Esophagus squamous epithelium (tissue), 5 donors: ENCODE results near the gene CIAO2B. TPM values are rescaled to one million over a fixed set of nuclear protein-coding genes. Genes with fewer than 3 reads are reported as not detected.

Source experiments
- DNase-seq: peaks from one replicate; lab custom pipeline; 2025; lab: John Stamatoyannopoulos, UW
- H3K27ac ChIP-seq, 4 donors: fragments of 200-600 bp; sonication (generic); one replicate each; pipeline ENCODE4 v1.5.1; 2016 to 2019; ENCODE audit warnings: mild to moderate bottlenecking in 1 of 4
- H3K27me3 ChIP-seq, 4 donors: fragments of 200-600 bp; sonication (generic); 1 replicate in 3 of 4; 2 replicates in 1 of 4; pipeline versions ENCODE4 v1.5.1 to v1.6.0; 2017 to 2021; ENCODE audit warnings: antibody characterized with exemption in 1 of 4
- H3K36me3 ChIP-seq, 3 donors: fragments of 200-600 bp; sonication (generic); one replicate each; pipeline ENCODE4 v1.5.1; 2016 to 2019
- H3K4me1 ChIP-seq, 3 donors: fragments of 200-600 bp; sonication (generic); one replicate each; pipeline ENCODE4 v1.5.1; 2017 to 2019
- H3K4me3 ChIP-seq, 4 donors: fragments of 200-600 bp; sonication (generic); 1 replicate in 3 of 4; 2 replicates in 1 of 4; pipeline ENCODE4 v1.5.1; 2016 to 2019; ENCODE audit warnings: mild to moderate bottlenecking in 2 of 4, moderate library complexity in 1 of 4
- H3K9me3 ChIP-seq, 3 donors: fragments of 200-600 bp; sonication (generic); one replicate each; pipeline ENCODE4 v1.5.1; 2016 to 2019
- CTCF ChIP-seq, 6 experiments: fragments of 450-650 bp in 4 of 6; fragments of 200-600 bp in 2 of 6; sonication (generic) in 2 of 6; IDR thresholded peaks; one replicate each; pipeline ENCODE4 v1.5.1; 2016 to 2019; ENCODE audit warnings: antibody characterized with exemption in 6 of 6, mild to moderate bottlenecking in 4 of 6, moderate library complexity in 4 of 6
- POLR2A ChIP-seq, 4 donors: fragments of 450-650 bp; IDR thresholded peaks; one replicate each; pipeline ENCODE4 v1.6.1; 2017; ENCODE audit warnings: antibody characterized with exemption in 4 of 4, mild to moderate bottlenecking in 4 of 4, moderate library complexity in 3 of 4
- WGBS, 2 donors: methylation state at CpG; one replicate each; pipeline ENCODE4 v1.1.5; 2018; 5-methylcytosine and 5-hydroxymethylcytosine counted together
- intact Hi-C: fragments of 100-400 bp; cut with DNase I; formaldehyde crosslinking; loops from one replicate; pipeline ENCODE4 v1.15.0; 2022
- total RNA-seq, 4 donors: library from RNA; depleted of rRNA; stranded (reverse); fragments of >200 nt; gene quantifications; one replicate each; pipeline ENCODE4 v1.1.0, GENCODE V29; 2016
- donor health status: DM: yes; HTN: yes; CAD: no.

Gene CIAO2B
- total RNA-seq, 4 donors from 2014 or later, result 112 to 153 (median 126) TPM

DNA sequence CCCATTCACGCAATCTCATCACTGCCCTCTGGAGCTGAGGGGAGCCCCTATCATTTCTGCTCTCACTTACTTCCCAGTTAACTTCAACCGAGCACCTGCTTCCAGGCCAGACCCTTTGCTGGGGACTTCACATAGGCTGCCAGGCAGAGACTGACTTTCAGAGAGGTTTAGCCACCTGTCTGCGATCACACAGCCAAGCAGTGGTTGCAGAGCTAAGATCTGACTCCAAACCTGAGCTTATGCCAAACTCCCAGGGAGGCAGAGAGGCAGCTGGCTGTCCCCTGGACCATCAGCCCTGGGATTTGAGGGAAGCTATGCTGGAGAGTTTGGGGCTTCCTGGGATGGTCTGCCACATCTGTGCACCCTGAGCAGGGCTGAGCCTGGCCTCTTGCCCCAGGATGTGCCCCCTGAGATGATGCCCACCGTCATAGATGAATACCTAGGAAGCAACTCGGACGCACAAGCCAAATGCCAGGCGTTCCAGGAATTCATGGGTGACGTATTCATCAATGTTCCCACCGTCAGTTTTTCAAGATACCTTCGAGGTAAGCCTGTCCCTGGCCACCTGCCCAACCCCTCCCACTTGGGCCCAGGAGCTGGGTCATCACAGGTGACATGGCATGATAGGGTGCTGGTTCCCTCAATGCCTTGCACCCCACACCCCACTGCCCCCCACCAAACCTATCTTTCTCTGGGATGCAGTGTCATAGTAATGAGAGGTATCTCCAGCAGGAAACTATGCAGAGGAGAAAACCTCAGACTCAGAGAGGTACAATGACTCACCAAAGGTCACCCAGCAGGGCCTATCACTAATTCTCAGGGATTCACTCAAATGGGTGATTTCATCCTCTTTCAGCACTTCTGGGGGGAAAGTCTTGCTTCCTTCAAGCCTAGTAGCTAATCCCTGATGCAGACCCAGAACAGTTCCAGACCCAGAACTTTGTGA lies 36.8 kb upstream of the CIAO2B start:
- Histone ChIP-seq H3K36me3 (no peaks in the 10 kb centered on the region), H3K4me1 (peaks cover 0 to 9% (median 0%) of the 10 kb centered on the region in 3 donors), H3K9me3 (no peaks in the 10 kb centered on the region), H3K27ac (no peak overlapping the region), H3K4me3 (no peak overlapping the region), H3K27me3 (peaks cover 0 to 13% (median 0%) of the 10 kb centered on the region in 4 donors)
- no peak for TF ChIP-seq POLR2A (IDR thresholded peaks at IDR 0.05)
- TF ChIP-seq CTCF (IDR thresholded peaks at IDR 0.05), result no peak
- DNase-seq, result no peak
- intact Hi-C loops, result no loop called here
- 56 to 79% methylated on average over 9 of the region's 10 CpGs for WGBS, 2 donors

GRCh38 chr16:66968847-66969246 lies 34.6 kb upstream of the CIAO2B start:
- TF ChIP-seq POLR2A (IDR thresholded peaks at IDR 0.05), result no peak
- TF ChIP-seq CTCF (IDR thresholded peaks at IDR 0.05), result no peak
- no peaks in the 10 kb centered on the region for H3K9me3 ChIP-seq
- peaks cover 0 to 9% (median 0%) of the 10 kb centered on the region in 3 donors for H3K4me1 ChIP-seq
- H3K27ac ChIP-seq, result no peak overlapping the region
- H3K4me3 ChIP-seq, result no peak overlapping the region
- DNase-seq, result no peak
- no peaks in the 10 kb centered on the region for H3K36me3 ChIP-seq
- WGBS, 2 donors, result 62 to 88% methylated on average over 1 to 5 of the region's 5 CpGs
- intact Hi-C loops, result no loop called here
- H3K27me3 ChIP-seq, result peaks cover 0 to 22% (median 0%) of the 10 kb centered on the region in 4 donors

GRCh38 chr16:66964049-66964448 lies 29.8 kb upstream of the CIAO2B start:
- Histone ChIP-seq H3K27me3 (peaks cover 0 to 21% (median 0%) of the 10 kb centered on the region in 4 donors), H3K9me3 (no peaks in the 10 kb centered on the region), H3K4me3 (no peak overlapping the region), H3K27ac (no peak overlapping the region), H3K36me3 (no peaks in the 10 kb centered on the region), H3K4me1 (peaks cover 14 to 52% (median 26%) of the 10 kb centered on the region in 3 donors)
- WGBS, 2 donors, result 38% methylated on average over 4 of the region's 6 CpGs; no CpG with 5 or more reads in 1 of the 2 donors
- no peak for DNase-seq
- TF ChIP-seq CTCF (IDR thresholded peaks at IDR 0.05) (no peak), POLR2A (IDR thresholded peaks at IDR 0.05) (no peak)
- intact Hi-C loops, result no loop called here

DNA sequence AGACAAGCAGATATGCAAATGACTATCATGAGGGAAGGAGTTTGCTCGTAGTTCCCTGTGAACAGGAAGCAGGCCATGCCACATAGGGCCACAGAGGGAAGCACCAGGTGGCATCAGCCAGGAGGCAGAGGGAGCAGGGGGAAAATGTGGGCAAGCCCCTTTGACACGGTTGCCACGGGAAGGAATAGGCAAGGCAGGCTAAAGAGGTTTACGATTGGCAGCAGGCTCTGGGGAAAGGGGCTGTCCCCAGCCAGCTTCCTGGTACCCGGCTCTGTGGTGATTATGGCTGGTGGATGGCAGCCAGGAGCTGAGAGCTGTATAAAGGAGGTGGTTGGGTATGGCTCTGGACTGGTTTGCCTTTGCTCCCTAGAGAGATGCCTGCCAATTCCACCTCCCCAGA lies 27.7 kb upstream of the CIAO2B start:
- DNase-seq, result no peak
- Histone ChIP-seq H3K27me3 (peaks cover 0 to 21% (median 0%) of the 10 kb centered on the region in 4 donors), H3K36me3 (no peaks in the 10 kb centered on the region), H3K27ac (peak overlapping the region; percentile 49 to 70 (median 62)), H3K4me1 (peaks cover 14 to 45% (median 26%) of the 10 kb centered on the region in 3 donors), H3K9me3 (no peaks in the 10 kb centered on the region), H3K4me3 (no peak overlapping the region)
- TF ChIP-seq POLR2A (IDR thresholded peaks at IDR 0.05) (no peak), CTCF (IDR thresholded peaks at IDR 0.05) (no peak)
- 5 to 18% methylated on average over 3 to 5 of the region's 5 CpGs for WGBS, 2 donors
- intact Hi-C loops, result no loop called here
